Natural killer cell (primary cell): ENCODE data around the gene OSBPL10. TPM values are rescaled to one million over a fixed set of nuclear protein-coding genes. Genes with fewer than 3 reads are reported as not detected.
A peak's percentile ranks its signal among the peaks of the same experiment; 100 is the strongest.

Experiments used
- ATAC-seq, 3 donors: fragments of 150-1000 bp in 2 of 3; fragments of 200-7000 bp in 1 of 3; cut with Tn5 transposase; 1 replicate in 1 of 3; 2 replicates in 2 of 3; pipeline ENCODE4 v1.10.0; 2021; ENCODE audit warnings: mild to moderate bottlenecking in 2 of 3, moderate library complexity in 2 of 3
- DNase-seq, 2 donors: peaks; one replicate each; pipeline versions ENCODE4 v3.0.0 to v3.0.0-alpha.2; 2013 to 2021; ENCODE audit warnings: mixed read lengths in 1 of 2
- H3K27ac ChIP-seq: one replicate; pipeline ENCODE4 v1.5.1; 2013; ENCODE audit warnings: mild to moderate bottlenecking, low read length
- H3K27me3 ChIP-seq: one replicate; pipeline ENCODE4 v1.6.1; 2013; ENCODE audit warnings: low read length; ENCODE audit not compliant: control insufficient read depth, insufficient read depth
- H3K36me3 ChIP-seq: one replicate; pipeline ENCODE4 v1.6.1; 2013; ENCODE audit warnings: low read length; ENCODE audit not compliant: control insufficient read depth, insufficient read depth
- H3K4me1 ChIP-seq: one replicate; pipeline ENCODE4 v1.6.1; 2013; ENCODE audit warnings: low read length; ENCODE audit not compliant: control insufficient read depth, insufficient read depth
- H3K4me3 ChIP-seq: one replicate; pipeline ENCODE4 v1.5.1; 2013; ENCODE audit warnings: low read length
- H3K9me3 ChIP-seq: one replicate; pipeline ENCODE4 v1.6.1; 2013; ENCODE audit warnings: low read length; ENCODE audit not compliant: control insufficient read depth, insufficient read depth
- H3K27ac Mint-ChIP-seq, 2 donors: one replicate each; pipeline ENCODE4 v1.8.0; 2022; ENCODE audit warnings: mild to moderate bottlenecking in 2 of 2, mixed read lengths in 2 of 2, moderate library complexity in 1 of 2
- H3K27me3 Mint-ChIP-seq, 2 donors: one replicate each; pipeline ENCODE4 v1.8.0; 2022; ENCODE audit warnings: low read depth in 2 of 2, mixed read lengths in 2 of 2
- H3K36me3 Mint-ChIP-seq: one replicate; pipeline ENCODE4 v1.8.0; 2022; ENCODE audit warnings: mixed read lengths
- H3K4me1 Mint-ChIP-seq, 2 donors: one replicate each; pipeline ENCODE4 v1.8.0; 2022; ENCODE audit warnings: mixed read lengths in 2 of 2
- H3K4me3 Mint-ChIP-seq: one replicate; pipeline ENCODE4 v1.8.0; 2022; ENCODE audit warnings: mild to moderate bottlenecking, moderate library complexity, mixed read lengths
- H3K9me3 Mint-ChIP-seq, 2 donors: one replicate each; pipeline ENCODE4 v1.8.0; 2022; ENCODE audit warnings: mixed read lengths in 2 of 2
- WGBS: methylation state at CpG from one replicate; pipeline ENCODE4 v1.1.7; 2013; ENCODE audit warnings: missing lambda C conversion rate; ENCODE audit not compliant: insufficient coverage; 5-methylcytosine and 5-hydroxymethylcytosine counted together
- intact Hi-C: fragments of 100-400 bp; cut with micrococcal nuclease; formaldehyde crosslinking; loops from one replicate; pipeline ENCODE4 v1.14.2; 2022
- total RNA-seq, 4 donors: library from RNA; stranded (reverse); fragments of 120-200 nt in 1 of 4; gene quantifications; one replicate each; pipeline versions ENCODE4 v1.2.3 to v1.2.4, GENCODE V29; 2013 to 2022
- TF ChIP-seq, protein P1 (sequence below): fragments of 200-600 bp; IDR thresholded peaks from one replicate; pipeline ENCODE4 v1.8.0; 2022; ENCODE audit warnings: antibody characterized with exemption

The OSBPL10 gene
- total RNA-seq, 3 donors from 2014 or later (not counting 1 experiment from before 2014, with no cell fraction given): 1.00 to 3.6 (median 1.6) TPM

GRCh38 chr3:31917303-31918005, 63.6 kb downstream of the OSBPL10 start:
- Mint-ChIP-seq H3K27ac (peak overlapping the region; percentile 80 to 82), H3K4me1 (peaks cover 17 to 20% of the 10 kb centered on the region in 2 donors), H3K9me3 (peaks cover 5 to 7% of the 10 kb centered on the region in 2 donors), H3K27me3 (no peaks in the 10 kb centered on the region), H3K4me3 (no peak overlapping the region), H3K36me3 (peaks cover 10% of the 10 kb centered on the region)
- peaks cover 8% of the 10 kb centered on the region for H3K9me3 ChIP-seq
- H3K4me1 ChIP-seq: peaks cover 6% of the 10 kb centered on the region
- H3K27ac ChIP-seq: peak overlapping the region; percentile 23
- DNase-seq (no peak), ATAC-seq (no peak)
- WGBS: 52% methylated on average over 3 of the region's 3 CpGs
- no peaks in the 10 kb centered on the region for H3K27me3 ChIP-seq
- intact Hi-C loops: no loop called here
- no peaks in the 10 kb centered on the region for H3K36me3 ChIP-seq
- TF ChIP-seq, protein P1, sequence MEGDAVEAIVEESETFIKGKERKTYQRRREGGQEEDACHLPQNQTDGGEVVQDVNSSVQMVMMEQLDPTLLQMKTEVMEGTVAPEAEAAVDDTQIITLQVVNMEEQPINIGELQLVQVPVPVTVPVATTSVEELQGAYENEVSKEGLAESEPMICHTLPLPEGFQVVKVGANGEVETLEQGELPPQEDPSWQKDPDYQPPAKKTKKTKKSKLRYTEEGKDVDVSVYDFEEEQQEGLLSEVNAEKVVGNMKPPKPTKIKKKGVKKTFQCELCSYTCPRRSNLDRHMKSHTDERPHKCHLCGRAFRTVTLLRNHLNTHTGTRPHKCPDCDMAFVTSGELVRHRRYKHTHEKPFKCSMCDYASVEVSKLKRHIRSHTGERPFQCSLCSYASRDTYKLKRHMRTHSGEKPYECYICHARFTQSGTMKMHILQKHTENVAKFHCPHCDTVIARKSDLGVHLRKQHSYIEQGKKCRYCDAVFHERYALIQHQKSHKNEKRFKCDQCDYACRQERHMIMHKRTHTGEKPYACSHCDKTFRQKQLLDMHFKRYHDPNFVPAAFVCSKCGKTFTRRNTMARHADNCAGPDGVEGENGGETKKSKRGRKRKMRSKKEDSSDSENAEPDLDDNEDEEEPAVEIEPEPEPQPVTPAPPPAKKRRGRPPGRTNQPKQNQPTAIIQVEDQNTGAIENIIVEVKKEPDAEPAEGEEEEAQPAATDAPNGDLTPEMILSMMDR: no peak
- H3K4me3 ChIP-seq: no peak overlapping the region

DNA sequence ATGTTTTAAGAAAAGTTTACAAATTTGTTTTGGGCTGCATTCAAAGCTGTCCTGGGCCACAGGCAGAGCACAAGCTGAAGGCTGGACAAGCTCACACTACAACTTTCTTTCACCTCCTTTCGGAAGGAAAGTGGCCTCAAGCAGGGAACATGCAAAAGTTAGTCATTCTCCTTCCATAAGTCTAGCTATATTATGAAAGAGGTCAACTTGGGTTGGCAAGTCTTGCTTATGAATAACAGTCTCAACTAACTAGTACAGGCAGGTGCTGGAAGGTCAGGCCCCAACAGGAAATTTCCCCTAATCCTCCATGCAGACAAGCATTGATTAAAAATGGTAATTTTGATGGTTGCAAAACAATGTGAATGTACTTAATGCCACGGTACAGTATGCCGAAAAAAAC, 69.4 kb downstream of the OSBPL10 start:
- H3K4me3 ChIP-seq: no peak overlapping the region
- TF ChIP-seq, protein P1: no peak
- no peaks in the 10 kb centered on the region for H3K4me1 ChIP-seq
- no peaks in the 10 kb centered on the region for H3K9me3 ChIP-seq
- ATAC-seq (no peak), DNase-seq (no peak)
- no peaks in the 10 kb centered on the region for H3K36me3 ChIP-seq
- no peaks in the 10 kb centered on the region for H3K4me1 Mint-ChIP-seq
- H3K27me3 ChIP-seq: no peaks in the 10 kb centered on the region
- no peak overlapping the region for H3K4me3 Mint-ChIP-seq
- H3K9me3 Mint-ChIP-seq: no peaks in the 10 kb centered on the region
- H3K27ac ChIP-seq: no peak overlapping the region
- H3K27ac Mint-ChIP-seq: no peak overlapping the region
- no peaks in the 10 kb centered on the region for H3K36me3 Mint-ChIP-seq
- 100% methylated on average over 1 of the region's 3 CpGs for WGBS
- no peaks in the 10 kb centered on the region for H3K27me3 Mint-ChIP-seq
- intact Hi-C loops: no loop called here

DNA sequence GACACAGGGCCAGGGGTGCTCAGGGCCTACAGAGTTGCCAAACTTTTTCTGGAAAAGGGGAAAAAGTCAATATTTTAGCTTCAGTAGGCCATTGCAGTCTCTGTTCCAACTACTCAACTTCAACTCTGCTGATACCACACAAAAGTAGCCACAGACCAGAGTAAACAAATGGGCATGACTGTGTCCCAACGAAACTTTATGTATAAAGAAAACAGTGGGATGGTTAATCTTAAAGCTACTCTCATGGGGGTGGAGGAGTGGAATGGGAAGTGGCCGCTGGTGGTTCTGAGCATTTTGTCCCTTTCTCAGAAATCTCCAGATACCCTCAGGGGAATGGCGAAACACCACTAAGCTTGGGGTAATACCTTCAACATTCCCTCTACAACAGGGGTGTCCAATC, 69.9 kb downstream of the OSBPL10 start:
- Histone ChIP-seq H3K9me3 (no peaks in the 10 kb centered on the region), H3K4me1 (no peaks in the 10 kb centered on the region), H3K4me3 (no peak overlapping the region), H3K27ac (no peak overlapping the region), H3K36me3 (no peaks in the 10 kb centered on the region), H3K27me3 (no peaks in the 10 kb centered on the region)
- WGBS: 80% methylated on average over 3 of the region's 3 CpGs
- H3K27ac Mint-ChIP-seq: no peak overlapping the region
- TF ChIP-seq, protein P1: no peak
- intact Hi-C loops: no loop called here
- no peaks in the 10 kb centered on the region for H3K4me1 Mint-ChIP-seq
- no peaks in the 10 kb centered on the region for H3K27me3 Mint-ChIP-seq
- DNase-seq (no peak), ATAC-seq (no peak)
- no peaks in the 10 kb centered on the region for H3K36me3 Mint-ChIP-seq
- H3K4me3 Mint-ChIP-seq: no peak overlapping the region
- H3K9me3 Mint-ChIP-seq: no peaks in the 10 kb centered on the region

- ATAC-seq (no peak), DNase-seq (no peak)
- Histone ChIP-seq H3K4me1 (no peaks in the 10 kb centered on the region), H3K4me3 (no peak overlapping the region), H3K36me3 (no peaks in the 10 kb centered on the region), H3K9me3 (no peaks in the 10 kb centered on the region), H3K27me3 (no peaks in the 10 kb centered on the region), H3K27ac (no peak overlapping the region)
- Mint-ChIP-seq H3K4me1 (no peaks in the 10 kb centered on the region), H3K9me3 (no peaks in the 10 kb centered on the region), H3K27me3 (no peaks in the 10 kb centered on the region), H3K27ac (no peak overlapping the region), H3K36me3 (no peaks in the 10 kb centered on the region), H3K4me3 (no peak overlapping the region)
- WGBS: 80% methylated on average over 7 of the region's 7 CpGs
- intact Hi-C loops: no loop called here
- TF ChIP-seq, protein P1: no peak
Observed at GRCh38 chr3:31909455-31909854, 71.6 kb downstream of the OSBPL10 start.
